BJ (cell line): Measurements from ENCODE around the gene PRR19. TPM values are rescaled to one million over a fixed set of nuclear protein-coding genes. Genes with fewer than 3 reads are reported as not detected.
"Not testable (repeated sequence)": the region's sequence is repeated elsewhere in the genome, so short reads cannot be mapped to it uniquely, and the experiment has no call there.

ENCODE experiments used
- CTCF ChIA-PET: fragments of 350-600 bp; formaldehyde crosslinking; extraction: SDS; loops from one replicate; lab custom pipeline; 2021; ENCODE audit warnings: antibody characterized with exemption, inconsistent platforms; lab: Yijun Ruan, JAX
- POLR2A ChIA-PET: fragments of 300-600 bp; sonication (Branson Sonifier 250); formaldehyde crosslinking; extraction: SDS; loops from one replicate; lab custom pipeline; 2021; ENCODE audit warnings: antibody characterized with exemption; lab: Charles Lee
- DNase-seq: peaks from one replicate; pipeline ENCODE4 v3.0.0-alpha.2; 2011; ENCODE audit warnings: low read depth
- H3K27me3 ChIP-seq: 2 replicates; pipeline ENCODE4 v1.6.0; 2011; ENCODE audit warnings: low read length; ENCODE audit not compliant: control insufficient read depth, insufficient read depth
- H3K36me3 ChIP-seq: 2 replicates; pipeline ENCODE4 v1.5.1; 2011; ENCODE audit warnings: low read length; ENCODE audit not compliant: control insufficient read depth, insufficient read depth
- H3K4me3 ChIP-seq: 2 replicates; pipeline ENCODE4 v1.5.1; 2011; ENCODE audit warnings: low read depth, mild to moderate bottlenecking, control low read depth, low read length
- polyA plus RNA-seq: library from polyadenylated mRNA; depleted of rRNA; stranded (reverse); fragments of >200 nt; gene quantifications from 2 replicates; pipeline ENCODE4 v1.2.3, GENCODE V29; 2011
- TF ChIP-seq, protein P1 (sequence below): IDR thresholded peaks from 2 replicates; pipeline ENCODE4 v1.5.1; 2011; ENCODE audit warnings: low read depth, mild to moderate bottlenecking, control low read depth, inconsistent platforms, low read length, moderate library complexity; ENCODE audit not compliant: insufficient read depth

PRR19 gene
- polyA plus RNA-seq, 1 experiment, result 0.93 TPM

DNA sequence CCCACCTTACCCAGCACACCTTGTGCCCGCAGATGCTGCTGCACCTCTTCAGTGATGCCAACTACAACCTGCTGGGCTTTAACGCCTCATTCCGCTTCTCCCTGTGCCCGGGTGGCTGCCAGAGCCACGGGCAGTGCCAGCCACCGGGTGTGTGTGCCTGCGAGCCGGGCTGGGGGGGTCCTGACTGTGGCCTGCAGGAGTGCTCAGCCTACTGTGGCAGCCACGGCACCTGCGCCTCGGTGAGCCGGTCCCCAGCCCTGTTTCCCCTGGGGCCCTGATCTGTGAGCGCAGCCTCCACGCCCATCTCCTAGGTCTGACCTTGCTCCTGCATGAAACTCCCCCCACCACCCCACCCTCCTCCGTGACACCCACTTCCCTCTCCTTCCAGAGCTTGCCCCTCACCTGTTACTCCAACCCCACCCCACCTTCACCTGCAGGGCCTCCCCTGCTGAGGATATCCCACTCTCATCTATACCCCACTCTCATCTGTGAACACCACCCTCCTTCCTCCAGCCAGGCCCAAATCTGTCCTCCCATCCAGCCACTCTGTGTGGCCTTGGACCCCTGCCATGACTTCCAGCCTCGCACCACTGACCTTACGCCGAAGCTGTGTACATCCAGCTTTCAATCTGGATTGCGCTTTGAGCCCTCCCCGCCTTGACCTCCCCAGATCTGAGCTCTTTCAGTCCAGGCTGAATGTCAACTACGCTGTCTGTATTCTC, 32.2 kb downstream of the PRR19 start:
- Histone ChIP-seq H3K36me3 (peaks cover 5% of the 10 kb centered on the region), H3K4me3 (no peak overlapping the region), H3K27me3 (no peaks in the 10 kb centered on the region)
- ChIA-PET CTCF (interaction anchor here (1.1 kb wide), 1 partner anchor 89 kb away, joined by 3 read pairs; no protein-coding TSS in a partner anchor), POLR2A (no interaction called here)
- DNase-seq, result no peak
- TF ChIP-seq, protein P1, sequence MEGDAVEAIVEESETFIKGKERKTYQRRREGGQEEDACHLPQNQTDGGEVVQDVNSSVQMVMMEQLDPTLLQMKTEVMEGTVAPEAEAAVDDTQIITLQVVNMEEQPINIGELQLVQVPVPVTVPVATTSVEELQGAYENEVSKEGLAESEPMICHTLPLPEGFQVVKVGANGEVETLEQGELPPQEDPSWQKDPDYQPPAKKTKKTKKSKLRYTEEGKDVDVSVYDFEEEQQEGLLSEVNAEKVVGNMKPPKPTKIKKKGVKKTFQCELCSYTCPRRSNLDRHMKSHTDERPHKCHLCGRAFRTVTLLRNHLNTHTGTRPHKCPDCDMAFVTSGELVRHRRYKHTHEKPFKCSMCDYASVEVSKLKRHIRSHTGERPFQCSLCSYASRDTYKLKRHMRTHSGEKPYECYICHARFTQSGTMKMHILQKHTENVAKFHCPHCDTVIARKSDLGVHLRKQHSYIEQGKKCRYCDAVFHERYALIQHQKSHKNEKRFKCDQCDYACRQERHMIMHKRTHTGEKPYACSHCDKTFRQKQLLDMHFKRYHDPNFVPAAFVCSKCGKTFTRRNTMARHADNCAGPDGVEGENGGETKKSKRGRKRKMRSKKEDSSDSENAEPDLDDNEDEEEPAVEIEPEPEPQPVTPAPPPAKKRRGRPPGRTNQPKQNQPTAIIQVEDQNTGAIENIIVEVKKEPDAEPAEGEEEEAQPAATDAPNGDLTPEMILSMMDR, result no peak

DNA sequence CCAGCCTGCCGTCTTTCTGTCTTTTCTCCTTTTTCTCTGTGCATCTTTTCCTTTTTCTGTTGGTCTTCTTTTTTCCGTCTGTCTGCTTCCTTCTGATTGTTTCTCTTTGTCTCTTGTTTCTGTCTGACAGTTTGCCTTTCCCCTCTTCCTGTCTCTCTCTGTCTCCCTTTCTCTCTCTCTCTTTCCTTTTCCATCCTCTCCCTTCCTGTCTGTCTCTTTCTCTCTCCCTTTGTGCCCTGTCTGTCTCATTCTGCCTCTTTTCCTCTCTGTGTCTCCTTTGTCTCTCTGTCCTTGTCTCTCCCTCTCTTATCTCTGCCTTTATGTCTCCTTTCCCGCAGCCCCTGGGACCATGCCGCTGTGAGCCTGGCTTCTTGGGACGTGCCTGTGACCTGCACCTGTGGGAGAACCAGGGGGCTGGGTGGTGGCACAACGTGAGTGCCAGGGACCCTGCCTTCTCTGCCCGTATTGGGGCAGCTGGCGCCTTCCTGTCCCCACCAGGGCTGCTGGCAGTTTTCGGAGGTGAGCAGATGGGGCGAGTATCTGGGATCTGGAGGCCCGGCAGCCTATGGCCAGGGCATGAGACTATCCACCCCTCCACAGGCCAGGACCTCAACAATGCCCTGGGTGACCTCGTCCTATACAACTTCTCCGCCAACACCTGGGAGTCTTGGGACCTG, 32.9 kb downstream of the PRR19 start:
- POLR2A ChIA-PET, result no interaction called here
- Histone ChIP-seq H3K27me3 (no peaks in the 10 kb centered on the region), H3K36me3 (peaks cover 5% of the 10 kb centered on the region), H3K4me3 (no peak overlapping the region)
- TF ChIP-seq, protein P1, result no peak
- DNase-seq, result no peak
- CTCF ChIA-PET, result interaction anchor here (1.1 kb wide), 1 partner anchor 90 kb away, joined by 3 read pairs; no protein-coding TSS in a partner anchor

DNA sequence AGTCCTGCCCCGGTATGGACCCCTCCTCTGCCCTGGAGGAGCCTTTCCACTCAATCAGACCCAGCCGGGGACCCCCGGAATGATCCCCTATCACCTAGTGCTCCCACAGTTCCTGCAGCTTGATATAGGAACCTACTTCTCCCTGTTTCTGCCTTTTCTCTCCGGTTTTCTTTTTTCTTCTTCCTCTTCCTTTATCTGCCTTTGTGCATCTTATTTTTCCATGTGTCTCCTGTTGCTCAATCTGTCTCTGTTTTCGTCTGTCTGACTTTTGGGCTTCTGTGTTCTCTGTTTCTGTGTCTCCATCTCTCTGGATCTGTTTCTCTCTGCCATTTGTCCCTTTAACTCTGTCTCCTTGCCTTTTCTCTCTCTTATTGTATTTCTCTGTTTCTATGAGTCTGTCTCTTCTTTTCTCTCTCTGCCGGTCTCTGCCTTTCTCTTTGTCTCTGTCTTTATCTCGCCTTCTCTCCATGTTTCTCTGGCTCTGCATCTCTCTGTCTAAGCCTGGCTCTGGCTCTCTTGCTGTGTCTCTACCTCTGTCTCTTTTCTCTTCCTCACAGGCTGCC, 33.5 kb downstream of the PRR19 start:
- TF ChIP-seq, protein P1, result no peak
- POLR2A ChIA-PET, result no interaction called here
- peaks cover 5% of the 10 kb centered on the region for H3K36me3 ChIP-seq
- no peak for DNase-seq
- CTCF ChIA-PET, result interaction anchor here (1.1 kb wide), 1 partner anchor 90 kb away, joined by 3 read pairs; no protein-coding TSS in a partner anchor
- H3K27me3 ChIP-seq, result no peaks in the 10 kb centered on the region
- no peak overlapping the region for H3K4me3 ChIP-seq

DNA sequence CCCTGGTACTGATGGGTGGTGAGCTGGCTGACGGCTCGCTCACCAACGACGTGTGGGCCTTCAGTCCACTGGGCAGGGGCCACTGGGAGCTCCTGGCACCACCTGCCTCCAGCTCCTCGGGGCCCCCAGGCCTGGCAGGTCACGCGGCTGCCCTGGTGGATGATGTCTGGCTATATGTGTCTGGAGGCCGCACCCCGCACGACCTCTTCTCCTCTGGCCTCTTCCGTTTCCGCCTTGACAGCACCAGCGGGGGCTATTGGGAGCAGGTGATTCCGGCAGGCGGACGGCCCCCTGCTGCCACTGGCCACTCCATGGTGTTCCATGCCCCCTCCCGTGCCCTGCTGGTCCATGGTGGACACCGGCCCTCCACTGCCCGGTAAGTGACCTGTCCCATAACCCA, 34.0 kb downstream of the PRR19 start:
- Histone ChIP-seq H3K4me3 (no peak overlapping the region), H3K27me3 (no peaks in the 10 kb centered on the region), H3K36me3 (peaks cover 5% of the 10 kb centered on the region)
- POLR2A ChIA-PET, result no interaction called here
- TF ChIP-seq, protein P1, result no peak
- DNase-seq, result no peak
- CTCF ChIA-PET, result no interaction called here

DNA sequence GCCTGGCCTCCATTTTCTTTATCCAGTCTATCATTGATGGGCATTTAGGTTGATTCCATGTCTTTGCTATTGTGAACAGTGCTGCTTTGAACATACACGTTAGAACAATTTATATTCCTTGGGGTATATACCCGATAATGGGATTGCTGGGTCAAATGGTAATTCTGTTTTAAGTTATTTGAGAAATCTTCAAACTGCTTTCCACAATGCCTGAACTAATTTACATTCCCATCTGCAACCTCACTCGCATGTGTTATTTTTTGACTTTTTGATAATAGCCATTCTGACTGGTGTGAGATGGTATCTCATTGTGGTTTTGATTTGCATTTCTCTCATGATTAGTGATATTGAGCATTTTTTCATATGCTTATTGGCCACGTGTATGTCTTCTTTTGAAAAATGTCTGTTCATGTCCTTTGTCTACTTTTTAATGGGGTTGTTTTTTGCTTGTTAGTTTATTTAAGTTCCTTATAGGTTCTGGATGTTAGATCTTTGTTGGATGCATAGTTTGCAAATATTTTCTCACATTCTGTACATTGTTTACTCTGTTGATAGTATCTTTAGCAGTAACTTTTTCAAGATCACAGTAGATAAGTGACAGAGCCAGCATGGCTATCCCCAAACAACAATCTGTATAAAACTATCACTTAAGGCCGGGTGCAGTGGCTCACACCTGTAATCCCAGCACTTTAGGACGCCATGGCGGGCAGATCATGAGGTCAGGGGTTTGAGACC, 37.4 kb downstream of the PRR19 start:
- H3K4me3 ChIP-seq, H3K27me3 ChIP-seq, H3K36me3 ChIP-seq, DNase-seq, CTCF ChIA-PET, POLR2A ChIA-PET: not testable (repeated sequence)

DNA sequence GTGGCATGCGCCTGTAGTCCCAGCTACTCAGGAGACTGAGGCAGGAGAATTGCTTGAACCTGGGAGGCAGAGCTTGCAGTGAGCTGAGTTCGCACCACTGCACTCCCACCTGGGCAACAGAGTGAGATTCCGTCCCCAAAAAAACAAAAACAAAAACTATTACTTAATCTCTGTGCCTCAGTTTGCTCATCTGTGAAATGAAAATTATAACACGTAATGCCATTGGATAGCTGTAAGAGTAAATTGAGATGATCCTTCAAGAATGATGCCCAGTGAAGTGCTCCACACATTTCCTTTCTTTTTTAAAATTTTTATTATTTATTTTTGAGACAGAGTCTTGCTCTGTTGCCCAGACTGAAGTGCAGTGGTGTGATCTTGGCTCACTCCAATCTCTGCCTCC, 38.0 kb downstream of the PRR19 start:
- DNase-seq, H3K27me3 ChIP-seq, POLR2A ChIA-PET, CTCF ChIA-PET, H3K4me3 ChIP-seq, H3K36me3 ChIP-seq: not testable (repeated sequence)
